HEK293 (cell line): ENCODE data around the gene ZMYM3.

Source experiments
- CTCF ChIA-PET: fragments of 350-600 bp; formaldehyde crosslinking; extraction: SDS; loops from one replicate; lab custom pipeline; 2021; ENCODE audit warnings: antibody characterized with exemption; lab: Yijun Ruan, JAX
- POLR2A ChIA-PET: fragments of 300-600 bp; formaldehyde crosslinking; extraction: SDS; loops from one replicate; lab custom pipeline; 2020; ENCODE audit warnings: antibody characterized with exemption, inconsistent platforms; lab: Yijun Ruan, JAX
- H3K27ac ChIP-seq: fragments of 200-500 bp; sonication (Bioruptor generic); 2 replicates; pipeline ENCODE4 v1.5.1; 2014; ENCODE audit warnings: low read depth, low read length, control low read depth, inconsistent platforms; ENCODE audit errors: extremely low read depth
- H3K36me3 ChIP-seq, 2 experiments: fragments of 200-500 bp in 1 of 2; sonication (Bioruptor generic) in 1 of 2; 1 replicate in 1 of 2; 2 replicates in 1 of 2; pipeline ENCODE4 v1.5.1; 2014 to 2017; ENCODE audit warnings: inconsistent platforms in 2 of 2, low read length in 2 of 2; ENCODE audit not compliant: control insufficient read depth in 2 of 2, insufficient read depth in 1 of 2
- H3K4me1 ChIP-seq: fragments of 200-500 bp; sonication (Bioruptor generic); 2 replicates; pipeline ENCODE4 v1.5.1; 2014; ENCODE audit warnings: mild to moderate bottlenecking, low read length, inconsistent platforms; ENCODE audit not compliant: control insufficient read depth, insufficient read depth
- H3K4me3 ChIP-seq: 2 replicates; pipeline ENCODE4 v1.5.1; 2011; ENCODE audit warnings: low read depth, mild to moderate bottlenecking, control low read depth, low read length, moderate library complexity
- H3K9me3 ChIP-seq: fragments of 200-500 bp; sonication (Bioruptor generic); 2 replicates; pipeline ENCODE4 v1.5.1; 2014; ENCODE audit warnings: low read depth, low read length, inconsistent platforms; ENCODE audit not compliant: control insufficient read depth, insufficient read depth
- AEBP2 ChIP-seq: fragments of 450-650 bp; formaldehyde crosslinking; IDR thresholded peaks from 2 replicates; pipeline ENCODE4 v1.5.1; 2016; ENCODE audit warnings: missing biosample characterization, missing genetic modification characterization, borderline replicate concordance
- BCL11A ChIP-seq: fragments of 450-650 bp; formaldehyde crosslinking; IDR thresholded peaks from 2 replicates; pipeline ENCODE4 v1.5.1; 2016; ENCODE audit warnings: low read depth, missing biosample characterization, missing genetic modification characterization
- BCL6B ChIP-seq: fragments of 450-650 bp; formaldehyde crosslinking; IDR thresholded peaks from 2 replicates; pipeline ENCODE4 v1.5.1; 2017; ENCODE audit warnings: missing biosample characterization, missing genetic modification characterization
- FEZF1 ChIP-seq: fragments of 450-650 bp; formaldehyde crosslinking; IDR thresholded peaks from 2 replicates; pipeline ENCODE4 v1.5.1; 2016; ENCODE audit warnings: missing biosample characterization, missing genetic modification characterization
- HOXC10 ChIP-seq: sonication (generic); formaldehyde crosslinking; IDR thresholded peaks from 2 replicates; pipeline ENCODE4 v1.8.1; 2023; ENCODE audit warnings: mild to moderate bottlenecking, missing genetic modification reagents
- MEIS1 ChIP-seq: sonication (generic); formaldehyde crosslinking; IDR thresholded peaks from 2 replicates; pipeline ENCODE4 v1.8.1; 2022; ENCODE audit warnings: missing genetic modification reagents, mild to moderate bottlenecking, borderline replicate concordance
- PBX3 ChIP-seq: sonication (generic); formaldehyde crosslinking; IDR thresholded peaks from 2 replicates; pipeline ENCODE4 v1.8.1; 2022; ENCODE audit warnings: mild to moderate bottlenecking, moderate library complexity, missing genetic modification reagents
- PRDM2 ChIP-seq: fragments of 450-650 bp; formaldehyde crosslinking; IDR thresholded peaks from 2 replicates; pipeline ENCODE4 v1.5.1; 2016; ENCODE audit warnings: missing biosample characterization, missing genetic modification characterization, borderline replicate concordance
- REPIN1 ChIP-seq: fragments of 450-650 bp; formaldehyde crosslinking; IDR thresholded peaks from 2 replicates; pipeline ENCODE4 v1.5.1; 2017; ENCODE audit warnings: missing biosample characterization, missing genetic modification characterization, low read depth
- ZBTB8A ChIP-seq: fragments of 450-650 bp; formaldehyde crosslinking; IDR thresholded peaks from 2 replicates; pipeline ENCODE4 v1.5.1; 2016; ENCODE audit warnings: missing biosample characterization, missing genetic modification characterization
- ZIC2 ChIP-seq: fragments of 450-650 bp; formaldehyde crosslinking; IDR thresholded peaks from 2 replicates; pipeline ENCODE4 v1.5.1; 2016; ENCODE audit warnings: missing biosample characterization, missing genetic modification characterization
- ZNF148 ChIP-seq: fragments of 450-650 bp; formaldehyde crosslinking; IDR thresholded peaks from 2 replicates; pipeline ENCODE4 v1.5.0; 2017; ENCODE audit warnings: missing biosample characterization, missing genetic modification characterization, borderline replicate concordance
- ZNF391 ChIP-seq: fragments of 450-650 bp; formaldehyde crosslinking; IDR thresholded peaks from 2 replicates; pipeline ENCODE4 v1.5.1; 2016; ENCODE audit warnings: low read depth, missing biosample characterization, missing genetic modification characterization, borderline replicate concordance
- ZNF404 ChIP-seq: fragments of 450-650 bp; formaldehyde crosslinking; IDR thresholded peaks from 2 replicates; pipeline ENCODE4 v1.5.1; 2017; ENCODE audit warnings: missing biosample characterization, missing genetic modification characterization
- ZNF514 ChIP-seq: fragments of 450-650 bp; formaldehyde crosslinking; IDR thresholded peaks from 2 replicates; pipeline ENCODE4 v1.5.1; 2016; ENCODE audit warnings: missing biosample characterization, missing genetic modification characterization
- ZNF571 ChIP-seq: fragments of 450-650 bp; formaldehyde crosslinking; IDR thresholded peaks from 2 replicates; pipeline ENCODE4 v1.5.0; 2017; ENCODE audit warnings: missing biosample characterization, missing genetic modification characterization
- ZNF645 ChIP-seq: fragments of 450-650 bp; formaldehyde crosslinking; IDR thresholded peaks from 2 replicates; pipeline ENCODE4; 2016; ENCODE audit warnings: missing biosample characterization, missing genetic modification characterization
- ZNF677 ChIP-seq: fragments of 450-650 bp; IDR thresholded peaks from 2 replicates; pipeline ENCODE4 v1.5.0; 2018; ENCODE audit warnings: missing biosample characterization, mild to moderate bottlenecking, missing genetic modification characterization, moderate library complexity
- ZNF785 ChIP-seq: fragments of 450-650 bp; formaldehyde crosslinking; IDR thresholded peaks from 2 replicates; pipeline ENCODE4 v1.5.1; 2016; ENCODE audit warnings: missing biosample characterization, missing genetic modification characterization
- ZXDB ChIP-seq: fragments of 450-650 bp; formaldehyde crosslinking; IDR thresholded peaks from 2 replicates; pipeline ENCODE4 v1.5.1; 2016; ENCODE audit warnings: missing biosample characterization, missing genetic modification characterization

Gene ZMYM3

GRCh38 chrX:71254092-71254963 lies at the start of gene ZMYM3:
TSS of gene ZMYM3 (minus strand) at chrX:71254140. CDS start at chrX:71253255, 885 bp downstream.
- POLR2A ChIA-PET, result interaction anchor here (0.6 to 2.3 kb wide), 9 partner anchors 24 to 569 kb away, joined by 3 to 34 read pairs (median 4); partner anchors contain the start of genes NONO and TAF1
- Histone ChIP-seq H3K27ac (peak within 1 kb of the TSS; percentile 74; the same call in 1 of the 2 replicates), H3K36me3 (peaks cover 0 to 20% of the 10 kb centered on the region in 2 experiments; a peak in 2 of 3 replicates), H3K4me1 (peaks cover 5% of the 10 kb centered on the region; the same call in 1 of the 2 replicates), H3K4me3 (peak within 1 kb of the TSS; percentile 85), H3K9me3 (no peaks in the 10 kb centered on the region)
- CTCF ChIA-PET, result interaction anchor here (0.6 to 1.2 kb wide), 6 partner anchors 9 to 398 kb away, joined by 3 to 4 read pairs (median 3); partner anchors contain the start of gene NONO
- no peak for TF ChIP-seq ZNF514 (tag by site-specific recombination)
- no peak for TF ChIP-seq ZNF571 (tag by site-specific recombination)
- no peak for TF ChIP-seq ZNF148 (tag by site-specific recombination)
- TF ChIP-seq ZNF404 (tag by site-specific recombination), result no peak
- TF ChIP-seq ZBTB8A (tag by site-specific recombination), result peak; percentile 37
- no peak for TF ChIP-seq PRDM2 (tag by site-specific recombination)
- no peak for TF ChIP-seq PBX3 (CRISPR knock-in tag)
- no peak for TF ChIP-seq MEIS1 (CRISPR knock-in tag)
- TF ChIP-seq AEBP2 (tag by site-specific recombination), result no peak
- peak; percentile 52 for TF ChIP-seq ZIC2 (tag by site-specific recombination)
- peak; percentile 76 for TF ChIP-seq ZXDB (tag by site-specific recombination)
- no peak for TF ChIP-seq ZNF785 (tag by site-specific recombination)
- no peak for TF ChIP-seq BCL6B
- 0 out of 2 replicates have a peak, but pooled peaks have one; percentile 39 for TF ChIP-seq FEZF1 (tag by site-specific recombination)
- TF ChIP-seq BCL11A (tag by site-specific recombination), result no peak
- TF ChIP-seq REPIN1 (tag by site-specific recombination), result no peak
- TF ChIP-seq ZNF391 (tag by site-specific recombination), result 0 out of 2 replicates have a peak, but pooled peaks have one; percentile 26
- no peak for TF ChIP-seq ZNF645 (tag by site-specific recombination)
- TF ChIP-seq ZNF677 (tag by site-specific recombination), result no peak
- no peak for TF ChIP-seq HOXC10
